Thyroid gland (tissue), 4 donors: Measurements from ENCODE around the gene CRYL1.

Experiments used
- POLR2A ChIP-seq, 2 donors: fragments of 450-650 bp; IDR thresholded peaks; one replicate each; pipeline ENCODE4 v1.6.1; 2017; ENCODE audit warnings: antibody characterized with exemption in 2 of 2, mild to moderate bottlenecking in 2 of 2, moderate library complexity in 1 of 2
- TF ChIP-seq, protein P1 (sequence below), 6 experiments: fragments of 200-600 bp in 3 of 6; fragments of 450-650 bp in 3 of 6; sonication (generic) in 3 of 6; IDR thresholded peaks; one replicate each; pipeline ENCODE4 v1.5.1; 2016 to 2019; ENCODE audit warnings: antibody characterized with exemption in 6 of 6, mild to moderate bottlenecking in 2 of 6, inconsistent platforms in 1 of 6, moderate library complexity in 1 of 6

DNA sequence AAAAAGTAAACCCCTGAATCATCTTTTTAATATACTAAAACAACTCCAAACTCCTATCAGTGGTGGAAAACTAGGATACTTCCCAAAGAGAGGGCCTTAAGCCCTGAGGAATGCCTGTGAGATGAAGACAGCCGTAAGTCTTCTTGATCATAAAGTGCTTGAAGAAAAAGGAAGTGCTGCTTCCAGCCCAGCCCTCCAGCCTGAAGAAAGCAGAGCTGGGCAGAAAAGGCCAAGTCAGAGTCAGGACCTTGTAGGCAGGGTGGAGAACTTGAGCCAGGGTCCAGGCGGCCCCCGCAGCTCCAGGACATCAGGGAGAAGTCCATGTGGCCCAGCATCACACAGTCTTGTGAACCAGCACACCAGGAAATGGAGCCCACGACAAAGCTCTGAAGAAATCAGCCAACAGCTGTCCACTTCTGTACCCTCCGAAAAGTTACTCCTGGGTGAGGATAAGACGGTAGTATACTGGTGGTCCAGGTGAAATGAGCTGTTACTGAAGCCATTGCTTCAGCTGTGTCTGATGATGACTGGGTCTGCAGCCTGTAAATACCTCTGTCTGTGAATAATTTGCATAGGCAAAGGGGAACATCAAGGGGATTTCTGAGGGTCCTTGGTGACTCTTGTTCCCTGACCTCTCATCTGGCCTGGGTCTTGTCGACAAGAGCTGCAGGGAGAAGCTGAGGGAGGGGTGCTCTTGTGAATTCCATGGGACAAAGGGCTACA is 18.7 kb upstream of the CRYL1 start:
- TF ChIP-seq, protein P1, sequence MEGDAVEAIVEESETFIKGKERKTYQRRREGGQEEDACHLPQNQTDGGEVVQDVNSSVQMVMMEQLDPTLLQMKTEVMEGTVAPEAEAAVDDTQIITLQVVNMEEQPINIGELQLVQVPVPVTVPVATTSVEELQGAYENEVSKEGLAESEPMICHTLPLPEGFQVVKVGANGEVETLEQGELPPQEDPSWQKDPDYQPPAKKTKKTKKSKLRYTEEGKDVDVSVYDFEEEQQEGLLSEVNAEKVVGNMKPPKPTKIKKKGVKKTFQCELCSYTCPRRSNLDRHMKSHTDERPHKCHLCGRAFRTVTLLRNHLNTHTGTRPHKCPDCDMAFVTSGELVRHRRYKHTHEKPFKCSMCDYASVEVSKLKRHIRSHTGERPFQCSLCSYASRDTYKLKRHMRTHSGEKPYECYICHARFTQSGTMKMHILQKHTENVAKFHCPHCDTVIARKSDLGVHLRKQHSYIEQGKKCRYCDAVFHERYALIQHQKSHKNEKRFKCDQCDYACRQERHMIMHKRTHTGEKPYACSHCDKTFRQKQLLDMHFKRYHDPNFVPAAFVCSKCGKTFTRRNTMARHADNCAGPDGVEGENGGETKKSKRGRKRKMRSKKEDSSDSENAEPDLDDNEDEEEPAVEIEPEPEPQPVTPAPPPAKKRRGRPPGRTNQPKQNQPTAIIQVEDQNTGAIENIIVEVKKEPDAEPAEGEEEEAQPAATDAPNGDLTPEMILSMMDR (IDR thresholded peaks at IDR 0.05), result no peak
- TF ChIP-seq POLR2A (IDR thresholded peaks at IDR 0.05), result no peak
